ENCODE results near the gene GSTO1.

The GSTO1 gene

GRCh38 chr10:104281694-104282093, 27.0 kb downstream of the GSTO1 start:
- no peaks in the 10 kb centered on the region for H3K27me3 ChIP-seq (ENCODE audit: control insufficient read depth in 1 of 2, insufficient read depth in 2 of 2, low read length in 2 of 2)
- H3K4me3 ChIP-seq (ENCODE audit: low read depth in 1 of 2, low read length in 2 of 2), result no peak overlapping the region
- H3K9me3 ChIP-seq (ENCODE audit: low read length), result no peaks in the 10 kb centered on the region
- H3K9ac ChIP-seq (ENCODE audit: low read length), result no peak overlapping the region
- no peak overlapping the region for H3K27ac ChIP-seq (ENCODE audit: low read depth, low read length)
- H3K4me1 ChIP-seq (ENCODE audit: insufficient read depth, low read length), result no peaks in the 10 kb centered on the region
- no peaks in the 10 kb centered on the region for H3K36me3 ChIP-seq (ENCODE audit: insufficient read depth, low read length)

DNA sequence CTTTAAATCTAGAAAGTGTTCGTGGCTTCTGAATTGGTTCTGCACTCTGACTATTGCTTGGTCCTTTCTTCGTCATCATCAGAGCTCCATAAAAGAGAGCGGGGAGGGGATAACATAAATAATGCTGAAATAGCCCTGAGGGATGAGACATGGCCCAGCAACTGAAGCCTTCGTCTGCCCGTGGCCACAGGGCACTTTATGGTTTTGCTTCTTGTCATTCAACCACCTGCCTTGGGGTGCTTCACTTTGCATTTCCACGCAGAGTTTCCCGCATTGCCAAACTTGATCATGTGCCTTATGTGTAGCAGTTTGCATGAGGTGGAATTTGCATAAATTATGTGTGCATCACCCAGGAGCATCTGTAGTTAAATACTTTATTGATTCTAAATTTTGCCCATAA, 30.2 kb downstream of the GSTO1 start:
- Histone ChIP-seq H3K27ac (ENCODE audit: low read depth, low read length) (no peak overlapping the region), H3K27me3 (ENCODE audit: control insufficient read depth in 1 of 2, insufficient read depth in 2 of 2, low read length in 2 of 2) (no peaks in the 10 kb centered on the region), H3K4me1 (ENCODE audit: insufficient read depth, low read length) (no peaks in the 10 kb centered on the region), H3K36me3 (ENCODE audit: insufficient read depth, low read length) (no peaks in the 10 kb centered on the region), H3K4me3 (ENCODE audit: low read depth in 1 of 2, low read length in 2 of 2) (no peak overlapping the region), H3K9me3 (ENCODE audit: low read length) (no peaks in the 10 kb centered on the region), H3K9ac (ENCODE audit: low read length) (no peak overlapping the region)

GRCh38 chr10:104286939-104287338, 32.2 kb downstream of the GSTO1 start:
- no peak overlapping the region for H3K27ac ChIP-seq (ENCODE audit: low read depth, low read length)
- no peak overlapping the region for H3K4me3 ChIP-seq (ENCODE audit: low read depth in 1 of 2, low read length in 2 of 2)
- H3K9ac ChIP-seq (ENCODE audit: low read length), result no peak overlapping the region
- H3K36me3 ChIP-seq (ENCODE audit: insufficient read depth, low read length), result no peaks in the 10 kb centered on the region
- H3K9me3 ChIP-seq (ENCODE audit: low read length), result no peaks in the 10 kb centered on the region
- no peaks in the 10 kb centered on the region for H3K4me1 ChIP-seq (ENCODE audit: insufficient read depth, low read length)
- no peaks in the 10 kb centered on the region for H3K27me3 ChIP-seq (ENCODE audit: control insufficient read depth in 1 of 2, insufficient read depth in 2 of 2, low read length in 2 of 2)

- H3K4me3 ChIP-seq (ENCODE audit: low read depth in 1 of 2, low read length in 2 of 2), result no peak overlapping the region
- H3K4me1 ChIP-seq (ENCODE audit: insufficient read depth, low read length), result no peaks in the 10 kb centered on the region
- H3K9ac ChIP-seq (ENCODE audit: low read length), result no peak overlapping the region
- H3K27me3 ChIP-seq (ENCODE audit: control insufficient read depth in 1 of 2, insufficient read depth in 2 of 2, low read length in 2 of 2), result no peaks in the 10 kb centered on the region
- no peaks in the 10 kb centered on the region for H3K9me3 ChIP-seq (ENCODE audit: low read length)
- H3K36me3 ChIP-seq (ENCODE audit: insufficient read depth, low read length), result no peaks in the 10 kb centered on the region
- H3K27ac ChIP-seq (ENCODE audit: low read depth, low read length), result no peak overlapping the region
Measured at GRCh38 chr10:104288355-104288754, 33.7 kb downstream of the GSTO1 start.

- Histone ChIP-seq H3K9me3 (ENCODE audit: low read length) (no peaks in the 10 kb centered on the region), H3K36me3 (ENCODE audit: insufficient read depth, low read length) (no peaks in the 10 kb centered on the region), H3K27ac (ENCODE audit: low read depth, low read length) (no peak overlapping the region), H3K27me3 (ENCODE audit: control insufficient read depth in 1 of 2, insufficient read depth in 2 of 2, low read length in 2 of 2) (no peaks in the 10 kb centered on the region), H3K9ac (ENCODE audit: low read length) (no peak overlapping the region), H3K4me3 (ENCODE audit: low read depth in 1 of 2, low read length in 2 of 2) (peak overlapping the region in 1 of 2 donors; percentile 23), H3K4me1 (ENCODE audit: insufficient read depth, low read length) (no peaks in the 10 kb centered on the region)
Measured at GRCh38 chr10:104291439-104291951, 36.8 kb downstream of the GSTO1 start.

- H3K27me3 ChIP-seq (ENCODE audit: control insufficient read depth in 1 of 2, insufficient read depth in 2 of 2, low read length in 2 of 2), result no peaks in the 10 kb centered on the region
- H3K4me1 ChIP-seq (ENCODE audit: insufficient read depth, low read length), result no peaks in the 10 kb centered on the region
- no peak overlapping the region for H3K9ac ChIP-seq (ENCODE audit: low read length)
- no peak overlapping the region for H3K4me3 ChIP-seq (ENCODE audit: low read depth in 1 of 2, low read length in 2 of 2)
- H3K27ac ChIP-seq (ENCODE audit: low read depth, low read length), result no peak overlapping the region
- no peaks in the 10 kb centered on the region for H3K9me3 ChIP-seq (ENCODE audit: low read length)
- H3K36me3 ChIP-seq (ENCODE audit: insufficient read depth, low read length), result no peaks in the 10 kb centered on the region
Measured at GRCh38 chr10:104293011-104293410, 38.3 kb downstream of the GSTO1 start.

DNA sequence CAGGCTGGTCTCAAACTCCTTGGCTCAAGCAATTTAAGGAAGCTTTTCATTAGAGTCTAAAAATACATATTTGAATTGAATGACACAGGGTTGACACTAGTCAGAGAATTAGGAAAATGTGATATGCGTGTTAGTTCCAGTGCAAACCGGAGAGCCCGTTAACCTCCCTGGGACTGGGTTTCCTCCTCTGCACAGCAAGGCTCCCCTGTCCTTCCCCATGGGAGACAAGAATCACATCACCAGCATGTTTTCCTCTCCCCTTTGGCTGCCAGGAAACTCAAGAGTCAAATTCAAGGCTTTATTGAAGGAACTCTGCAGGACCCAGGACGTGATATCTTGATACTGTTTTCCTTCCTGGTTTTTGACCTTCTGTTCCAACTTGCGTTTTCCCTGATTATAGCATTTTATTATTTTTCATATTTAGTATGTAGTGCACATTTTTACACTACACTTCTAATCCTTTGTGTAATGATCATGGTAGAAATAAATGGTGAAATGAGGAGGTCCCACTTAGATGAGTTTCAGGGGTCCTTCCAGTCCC, 39.2 kb downstream of the GSTO1 start:
- H3K36me3 ChIP-seq (ENCODE audit: insufficient read depth, low read length), result no peaks in the 10 kb centered on the region
- no peak overlapping the region for H3K4me3 ChIP-seq (ENCODE audit: low read depth in 1 of 2, low read length in 2 of 2)
- H3K27ac ChIP-seq (ENCODE audit: low read depth, low read length), result no peak overlapping the region
- H3K4me1 ChIP-seq (ENCODE audit: insufficient read depth, low read length), result no peaks in the 10 kb centered on the region
- no peaks in the 10 kb centered on the region for H3K27me3 ChIP-seq (ENCODE audit: control insufficient read depth in 1 of 2, insufficient read depth in 2 of 2, low read length in 2 of 2)
- no peak overlapping the region for H3K9ac ChIP-seq (ENCODE audit: low read length)
- H3K9me3 ChIP-seq (ENCODE audit: low read length), result no peaks in the 10 kb centered on the region

GRCh38 chr10:104296687-104297436, 42.2 kb downstream of the GSTO1 start:
- Histone ChIP-seq H3K27ac (ENCODE audit: low read depth, low read length) (no peak overlapping the region), H3K36me3 (ENCODE audit: insufficient read depth, low read length) (no peaks in the 10 kb centered on the region), H3K27me3 (ENCODE audit: control insufficient read depth in 1 of 2, insufficient read depth in 2 of 2, low read length in 2 of 2) (no peaks in the 10 kb centered on the region), H3K4me1 (ENCODE audit: insufficient read depth, low read length) (peaks cover 19% of the 10 kb centered on the region), H3K9me3 (ENCODE audit: low read length) (no peaks in the 10 kb centered on the region), H3K4me3 (ENCODE audit: low read depth in 1 of 2, low read length in 2 of 2) (no peak overlapping the region), H3K9ac (ENCODE audit: low read length) (no peak overlapping the region)

GRCh38 chr10:104297697-104298660, 43.3 kb downstream of the GSTO1 start:
- Histone ChIP-seq H3K36me3 (ENCODE audit: insufficient read depth, low read length) (no peaks in the 10 kb centered on the region), H3K4me1 (ENCODE audit: insufficient read depth, low read length) (peaks cover 19% of the 10 kb centered on the region), H3K27me3 (ENCODE audit: control insufficient read depth in 1 of 2, insufficient read depth in 2 of 2, low read length in 2 of 2) (no peaks in the 10 kb centered on the region), H3K9me3 (ENCODE audit: low read length) (no peaks in the 10 kb centered on the region), H3K4me3 (ENCODE audit: low read depth in 1 of 2, low read length in 2 of 2) (no peak overlapping the region), H3K9ac (ENCODE audit: low read length) (no peak overlapping the region), H3K27ac (ENCODE audit: low read depth, low read length) (no peak overlapping the region)

- no peaks in the 10 kb centered on the region for H3K36me3 ChIP-seq (ENCODE audit: insufficient read depth, low read length)
- H3K4me3 ChIP-seq (ENCODE audit: low read depth in 1 of 2, low read length in 2 of 2), result no peak overlapping the region
- no peaks in the 10 kb centered on the region for H3K9me3 ChIP-seq (ENCODE audit: low read length)
- H3K4me1 ChIP-seq (ENCODE audit: insufficient read depth, low read length), result peaks cover 19% of the 10 kb centered on the region
- H3K9ac ChIP-seq (ENCODE audit: low read length), result no peak overlapping the region
- H3K27me3 ChIP-seq (ENCODE audit: control insufficient read depth in 1 of 2, insufficient read depth in 2 of 2, low read length in 2 of 2), result no peaks in the 10 kb centered on the region
- no peak overlapping the region for H3K27ac ChIP-seq (ENCODE audit: low read depth, low read length)
Measured at GRCh38 chr10:104299031-104299904, 44.6 kb downstream of the GSTO1 start.

Data from muscle layer of colon (tissue), 2 donors.